Neuronal stem cell (in vitro differentiated cells): ENCODE data around the gene STUB1.

Experiments used
- DNase-seq: peaks from one replicate; pipeline ENCODE4 v3.0.0-alpha.2; 2013; ENCODE audit warnings: low spot score
- H2AFZ ChIP-seq: one replicate; pipeline ENCODE4 v1.6.1; 2013; ENCODE audit warnings: mild to moderate bottlenecking, low read length, inconsistent platforms
- H2AK5ac ChIP-seq: 2 replicates; pipeline ENCODE4 v1.6.1; 2013; ENCODE audit warnings: low read depth, mild to moderate bottlenecking, inconsistent platforms, low read length, moderate library complexity, mixed read lengths
- H2BK120ac ChIP-seq: 2 replicates; pipeline ENCODE4 v1.6.1; 2013; ENCODE audit warnings: low read depth, mild to moderate bottlenecking, inconsistent platforms, low read length, moderate library complexity, mixed read lengths
- H2BK12ac ChIP-seq: one replicate; pipeline ENCODE4 v1.6.1; 2013; ENCODE audit warnings: low read length, inconsistent platforms
- H2BK15ac ChIP-seq: 2 replicates; pipeline ENCODE4 v1.6.1; 2013; ENCODE audit warnings: mild to moderate bottlenecking, low read length, inconsistent platforms, mixed read lengths
- H2BK5ac ChIP-seq: one replicate; pipeline ENCODE4 v1.6.1; 2013; ENCODE audit warnings: inconsistent platforms, mild to moderate bottlenecking, low read length, moderate library complexity
- H3K14ac ChIP-seq: one replicate; pipeline ENCODE4 v1.6.1; 2013; ENCODE audit warnings: low read length, inconsistent platforms
- H3K18ac ChIP-seq: 2 replicates; pipeline ENCODE4 v1.6.1; 2013; ENCODE audit warnings: low read length, inconsistent platforms
- H3K23ac ChIP-seq: 2 replicates; pipeline ENCODE4 v1.6.1; 2013; ENCODE audit warnings: low read depth, mild to moderate bottlenecking, mixed read lengths, low read length, inconsistent platforms; ENCODE audit not compliant: poor library complexity
- H3K27ac ChIP-seq: replicated peaks from 3 replicates; pipeline ENCODE4 v1.5.1; 2013; ENCODE audit warnings: low read length, inconsistent platforms
- H3K27me3 ChIP-seq, 3 experiments: 2 replicates each; pipeline ENCODE4 v1.6.1; 2013; ENCODE audit warnings: low read length in 3 of 3, mild to moderate bottlenecking in 2 of 3, inconsistent platforms in 1 of 3, low read depth in 1 of 3, mixed read lengths in 1 of 3, moderate library complexity in 1 of 3; ENCODE audit not compliant: control insufficient read depth in 3 of 3, insufficient read depth in 3 of 3
- H3K36me3 ChIP-seq, 2 donors: replicated peaks in 1 of 2; 2 replicates each; pipeline ENCODE4 v1.6.1; 2013; ENCODE audit warnings: low read length in 2 of 2; ENCODE audit not compliant: control insufficient read depth in 2 of 2, insufficient read depth in 2 of 2
- H3K4ac ChIP-seq: 2 replicates; pipeline ENCODE4 v1.6.1; 2013; ENCODE audit warnings: inconsistent platforms, mild to moderate bottlenecking, low read length, moderate library complexity
- H3K4me1 ChIP-seq, 2 donors: 1 replicate in 1 of 2; 2 replicates in 1 of 2; pipeline ENCODE4 v1.6.1; 2013; ENCODE audit warnings: low read length in 2 of 2, low read depth in 1 of 2; ENCODE audit not compliant: control insufficient read depth in 2 of 2, insufficient read depth in 1 of 2
- H3K4me2 ChIP-seq: one replicate; pipeline ENCODE4 v1.6.1; 2013; ENCODE audit warnings: mild to moderate bottlenecking, low read length, inconsistent platforms; ENCODE audit not compliant: insufficient read depth, poor library complexity, severe bottlenecking
- H3K4me3 ChIP-seq, 2 donors: 2 replicates each; pipeline ENCODE4 v1.5.1; 2013; ENCODE audit warnings: low read length in 2 of 2, mild to moderate bottlenecking in 2 of 2, inconsistent platforms in 1 of 2, moderate library complexity in 1 of 2
- H3K79me1 ChIP-seq: one replicate; pipeline ENCODE4 v1.6.1; 2013; ENCODE audit warnings: low read depth, mild to moderate bottlenecking, inconsistent platforms, low read length, moderate library complexity
- H3K9ac ChIP-seq: one replicate; pipeline ENCODE4 v1.6.1; 2013; ENCODE audit warnings: mild to moderate bottlenecking, low read depth, low read length, inconsistent platforms; ENCODE audit not compliant: poor library complexity
- H3K9me3 ChIP-seq, 2 donors: replicated peaks in 1 of 2; 2 replicates each; pipeline versions ENCODE3 to v1.6.1; 2013; ENCODE audit warnings: low read length in 2 of 2, mild to moderate bottlenecking in 2 of 2, inconsistent platforms in 1 of 2, low read depth in 1 of 2, mixed read lengths in 1 of 2, moderate library complexity in 1 of 2; ENCODE audit not compliant: control insufficient read depth in 2 of 2, insufficient read depth in 1 of 2
- H4K8ac ChIP-seq: one replicate; pipeline ENCODE4 v1.6.1; 2013; ENCODE audit warnings: low read depth, mild to moderate bottlenecking, inconsistent platforms, low read length, moderate library complexity
- H4K91ac ChIP-seq: one replicate; pipeline ENCODE4 v1.6.1; 2013; ENCODE audit warnings: low read length, low read depth, mild to moderate bottlenecking, inconsistent platforms; ENCODE audit not compliant: poor library complexity
- WGBS, 2 donors: extraction: QIAGEN DNeasy Blood & Tissue Kit; methylation state at CpG; one replicate each; pipeline ENCODE4 v1.1.7; 2013; ENCODE audit warnings: missing lambda C conversion rate in 2 of 2, mixed read lengths in 1 of 2; ENCODE audit not compliant: insufficient read length in 2 of 2, insufficient replicate concordance in 1 of 2; ENCODE audit errors: extremely low coverage in 2 of 2; 5-methylcytosine and 5-hydroxymethylcytosine counted together

The STUB1 gene

DNA sequence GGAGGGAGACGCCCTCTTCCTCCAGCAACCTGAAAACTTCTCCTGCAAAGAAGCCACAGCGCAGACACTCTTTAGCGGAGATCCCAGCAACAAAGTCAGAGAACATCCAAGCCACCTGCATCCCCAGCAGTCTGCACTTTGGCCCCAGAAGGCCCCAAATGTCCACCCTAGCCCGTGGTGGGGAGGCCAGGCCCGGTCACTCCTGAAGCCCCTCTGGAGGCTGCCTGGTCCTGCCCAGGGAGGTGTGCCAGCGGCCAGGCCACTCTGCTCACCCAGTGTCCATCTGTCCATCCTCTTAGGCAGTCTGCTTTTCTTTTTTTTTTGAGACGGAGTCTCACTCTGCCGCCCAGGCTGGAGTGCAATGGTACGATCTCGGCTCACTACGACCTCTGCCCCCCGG lies 52.1 kb downstream of the STUB1 start:
- peaks cover 2 to 5% of the 10 kb centered on the region in 2 donors for H3K4me1 ChIP-seq
- no peak overlapping the region for H3K23ac ChIP-seq
- peak overlapping the region; percentile 5 for H2BK5ac ChIP-seq
- no peak overlapping the region for H3K4me2 ChIP-seq
- H2BK120ac ChIP-seq = no peak overlapping the region
- no peak overlapping the region for H4K8ac ChIP-seq
- no peak overlapping the region for H3K4me3 ChIP-seq
- H3K9ac ChIP-seq = no peak overlapping the region
- no peak for DNase-seq
- no peak overlapping the region for H3K27ac ChIP-seq
- no peak overlapping the region for H2AK5ac ChIP-seq
- H2BK12ac ChIP-seq = no peak overlapping the region
- H3K9me3 ChIP-seq = no peaks in the 10 kb centered on the region
- H3K36me3 ChIP-seq = peaks cover 27 to 58% of the 10 kb centered on the region in 2 donors
- H2AFZ ChIP-seq = no peak overlapping the region
- WGBS, 2 donors = no CpG with 5 or more reads among the region's 12 CpGs
- no peak overlapping the region for H3K14ac ChIP-seq
- H2BK15ac ChIP-seq = no peak overlapping the region
- H4K91ac ChIP-seq = no peak overlapping the region
- H3K79me1 ChIP-seq = peaks cover 6% of the 10 kb centered on the region
- peaks cover 0 to 8% (median 0%) of the 10 kb centered on the region in 3 experiments for H3K27me3 ChIP-seq
- no peak overlapping the region for H3K18ac ChIP-seq
- no peak overlapping the region for H3K4ac ChIP-seq
